G401.6 (cell line): Measurements from ENCODE around the gene HDDC3.

Experiments used
- FAIRE-seq: peaks from 2 replicates; lab custom pipeline; 2012; peaks lifted over from hg19 to GRCh38; lab: Jason Lieb, UNC

HDDC3 gene, protein sequence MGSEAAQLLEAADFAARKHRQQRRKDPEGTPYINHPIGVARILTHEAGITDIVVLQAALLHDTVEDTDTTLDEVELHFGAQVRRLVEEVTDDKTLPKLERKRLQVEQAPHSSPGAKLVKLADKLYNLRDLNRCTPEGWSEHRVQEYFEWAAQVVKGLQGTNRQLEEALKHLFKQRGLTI

GRCh38 chr15:90931828-90932659, at the start of gene HDDC3:
HDDC3 (minus strand) TSS chr15:90932549; CDS start chr15:90932540, 9 bp downstream.
- no peak for FAIRE-seq

- FAIRE-seq, result no peak
Measured at GRCh38 chr15:90982135-90982534, 49.8 kb upstream of the HDDC3 start.

DNA sequence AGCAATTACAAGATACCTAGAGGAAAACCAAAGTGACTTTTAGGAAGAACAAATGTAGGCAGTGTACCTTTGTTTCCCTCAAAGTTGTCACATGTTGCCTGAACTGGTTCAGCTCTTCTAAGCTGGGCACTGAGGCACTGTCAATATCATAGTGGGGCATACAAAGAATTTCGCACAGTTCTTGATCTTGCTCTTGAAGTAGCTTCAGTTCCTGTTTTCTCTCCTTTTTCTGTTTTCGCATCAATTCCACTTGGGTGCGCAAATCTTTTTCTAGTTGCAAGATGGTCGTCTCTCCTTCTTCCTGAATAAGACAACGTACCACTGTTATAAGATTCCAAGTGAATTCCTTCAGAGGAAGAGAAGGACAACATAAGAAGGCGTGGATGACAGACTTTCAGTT, 49.3 kb upstream of the HDDC3 start:
- FAIRE-seq, result no peak

DNA sequence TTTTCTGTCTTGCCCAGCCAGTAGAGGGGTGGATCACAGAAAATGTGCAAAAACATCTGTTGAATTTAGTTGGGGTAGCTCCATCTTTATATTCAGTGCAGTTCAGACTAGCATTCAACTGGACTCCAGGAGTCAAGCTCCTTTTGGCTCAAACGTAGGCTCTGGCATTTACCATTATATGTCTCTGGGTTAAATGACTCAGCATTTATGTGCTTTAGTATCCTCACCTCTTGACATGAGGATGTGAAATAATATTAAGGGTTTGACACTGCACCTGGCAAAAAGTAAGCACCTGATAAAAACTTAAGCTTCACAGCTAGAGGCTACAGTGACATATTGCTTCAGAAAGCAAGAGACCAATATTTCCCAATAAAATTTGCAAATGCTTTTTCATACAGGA, 47.2 kb upstream of the HDDC3 start:
- FAIRE-seq, result no peak

- no peak for FAIRE-seq
Measured at GRCh38 chr15:90974216-90974615, 41.9 kb upstream of the HDDC3 start.

GRCh38 chr15:90972133-90972532, 39.8 kb upstream of the HDDC3 start:
- FAIRE-seq, result no peak

GRCh38 chr15:90970274-90970673, 37.9 kb upstream of the HDDC3 start:
- FAIRE-seq, result no peak

GRCh38 chr15:90968434-90968833, 36.1 kb upstream of the HDDC3 start:
- no peak for FAIRE-seq

DNA sequence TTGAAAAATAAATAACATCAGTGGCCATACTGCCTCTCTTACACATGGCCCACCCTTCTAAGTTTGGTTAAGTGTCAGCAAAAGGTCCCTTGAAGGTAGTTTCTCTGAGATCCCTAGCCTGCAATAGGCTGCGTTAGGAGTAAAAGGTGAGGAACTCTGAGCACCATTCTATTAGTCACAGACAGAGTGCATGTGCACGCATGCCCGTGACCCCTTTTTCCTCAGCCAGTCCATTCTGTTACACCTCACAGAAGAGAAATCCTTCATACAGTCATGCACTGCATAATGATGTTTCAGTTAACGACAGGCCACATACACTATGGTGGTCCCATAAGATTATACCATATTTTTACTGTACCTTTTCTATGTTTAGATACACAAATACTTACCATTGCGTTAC, 34.9 kb upstream of the HDDC3 start:
- no peak for FAIRE-seq

GRCh38 chr15:90966262-90966661, 33.9 kb upstream of the HDDC3 start:
- no peak for FAIRE-seq

- no peak for FAIRE-seq
Measured at GRCh38 chr15:90962021-90962420, 29.7 kb upstream of the HDDC3 start.

GRCh38 chr15:90960298-90961091, 28.1 kb upstream of the HDDC3 start:
- FAIRE-seq, result no peak

DNA sequence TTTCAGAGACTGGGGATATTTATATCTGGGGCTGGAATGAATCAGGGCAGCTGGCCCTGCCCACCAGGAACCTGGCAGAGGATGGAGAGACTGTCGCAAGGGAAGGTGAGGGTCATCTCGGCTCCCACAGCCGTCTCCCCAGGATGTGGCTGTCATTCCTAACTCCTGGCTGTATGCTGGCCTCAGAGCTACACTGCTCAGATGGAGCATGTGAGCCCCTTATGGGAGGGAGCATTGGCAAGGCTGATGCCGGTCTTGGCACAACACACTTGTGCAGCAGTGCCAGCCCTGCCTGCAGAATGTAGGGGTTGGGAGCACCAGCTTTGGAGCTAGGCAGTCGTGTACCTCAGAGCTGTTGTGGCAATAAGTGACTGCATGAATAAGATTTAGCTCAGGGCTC, 27.5 kb upstream of the HDDC3 start:
- FAIRE-seq, result no peak

DNA sequence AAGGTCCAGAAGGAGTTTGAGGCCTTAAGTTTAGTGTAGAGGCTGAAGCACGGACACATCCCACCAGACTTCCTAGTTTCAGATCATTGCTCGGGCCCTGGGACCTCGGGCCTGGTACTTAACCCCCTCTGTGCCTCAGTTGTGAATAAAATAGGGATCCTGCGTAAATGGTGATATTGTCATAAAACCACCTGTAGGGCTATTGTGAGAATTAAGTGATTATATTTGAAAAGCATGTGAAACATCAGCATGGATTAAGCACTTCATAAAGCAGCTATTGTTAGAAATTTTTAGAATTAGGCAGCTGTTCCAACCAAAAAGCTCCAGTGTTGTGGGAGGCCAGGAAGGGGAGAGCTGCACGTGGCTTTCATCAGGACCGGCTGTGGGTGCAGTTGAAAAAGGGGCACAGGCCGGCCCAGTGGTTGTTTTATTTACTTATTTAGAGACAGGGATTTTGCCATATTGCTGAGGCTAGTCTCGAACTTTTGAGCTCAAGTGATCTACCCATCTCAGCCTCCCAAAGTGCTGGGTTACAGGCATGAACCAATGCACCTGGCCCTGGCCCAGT, 26.8 kb upstream of the HDDC3 start:
- no peak for FAIRE-seq

DNA sequence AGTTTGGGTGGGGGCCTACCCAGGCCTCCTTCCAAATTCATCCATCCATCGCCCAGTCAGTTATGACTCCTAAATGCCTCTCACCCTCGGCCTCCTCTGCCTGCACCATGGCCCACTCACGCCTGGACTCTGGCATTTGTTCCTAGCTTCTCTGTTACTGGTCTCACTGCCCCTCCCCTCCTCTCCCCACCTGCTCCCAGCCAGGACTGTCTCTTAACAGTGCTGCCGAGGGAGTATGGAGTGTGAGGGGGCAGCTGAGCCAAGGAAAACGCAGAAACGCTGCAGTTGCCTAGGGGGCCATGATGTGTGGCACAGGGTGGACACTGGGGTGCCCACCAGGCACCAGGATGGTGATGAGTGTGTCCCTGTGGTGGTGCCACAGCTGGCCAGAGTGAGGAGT, 25.4 kb upstream of the HDDC3 start:
- FAIRE-seq, result no peak

DNA sequence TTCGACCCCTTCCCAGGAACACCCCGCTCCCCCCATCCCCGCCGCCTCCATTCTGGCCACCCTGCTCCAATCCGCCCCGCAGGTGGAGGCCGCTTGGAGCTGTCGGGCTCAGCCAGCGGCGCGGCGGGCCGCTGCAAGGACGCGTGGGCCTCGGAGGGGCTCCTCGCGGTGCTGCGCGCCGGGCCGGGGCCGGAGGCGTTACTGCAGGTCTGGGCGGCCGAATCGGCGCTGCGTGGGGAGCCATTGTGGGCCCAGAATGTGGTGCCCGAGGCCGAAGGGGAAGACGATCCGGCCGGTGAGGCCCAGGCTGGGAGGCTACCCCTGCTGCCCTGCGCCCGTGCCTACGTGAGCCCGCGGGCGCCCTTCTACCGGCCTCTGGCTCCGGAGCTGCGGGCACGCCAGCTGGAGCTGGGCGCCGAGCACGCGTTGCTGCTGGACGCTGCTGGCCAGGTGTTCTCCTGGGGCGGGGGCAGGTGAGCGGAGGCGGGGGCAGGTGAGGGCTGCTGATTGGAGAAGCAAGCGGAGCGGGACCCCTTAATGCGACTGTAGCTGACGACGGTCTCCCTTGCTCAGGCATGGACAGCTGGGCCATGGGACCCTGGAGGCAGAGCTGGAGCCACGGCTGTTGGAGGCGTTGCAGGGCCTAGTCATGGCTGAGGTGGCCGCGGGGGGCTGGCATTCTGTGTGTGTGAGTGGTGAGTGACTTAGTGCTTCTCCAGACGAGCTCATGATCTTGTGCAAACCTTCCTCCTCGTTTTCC, 24.9 kb upstream of the HDDC3 start:
- no peak for FAIRE-seq

DNA sequence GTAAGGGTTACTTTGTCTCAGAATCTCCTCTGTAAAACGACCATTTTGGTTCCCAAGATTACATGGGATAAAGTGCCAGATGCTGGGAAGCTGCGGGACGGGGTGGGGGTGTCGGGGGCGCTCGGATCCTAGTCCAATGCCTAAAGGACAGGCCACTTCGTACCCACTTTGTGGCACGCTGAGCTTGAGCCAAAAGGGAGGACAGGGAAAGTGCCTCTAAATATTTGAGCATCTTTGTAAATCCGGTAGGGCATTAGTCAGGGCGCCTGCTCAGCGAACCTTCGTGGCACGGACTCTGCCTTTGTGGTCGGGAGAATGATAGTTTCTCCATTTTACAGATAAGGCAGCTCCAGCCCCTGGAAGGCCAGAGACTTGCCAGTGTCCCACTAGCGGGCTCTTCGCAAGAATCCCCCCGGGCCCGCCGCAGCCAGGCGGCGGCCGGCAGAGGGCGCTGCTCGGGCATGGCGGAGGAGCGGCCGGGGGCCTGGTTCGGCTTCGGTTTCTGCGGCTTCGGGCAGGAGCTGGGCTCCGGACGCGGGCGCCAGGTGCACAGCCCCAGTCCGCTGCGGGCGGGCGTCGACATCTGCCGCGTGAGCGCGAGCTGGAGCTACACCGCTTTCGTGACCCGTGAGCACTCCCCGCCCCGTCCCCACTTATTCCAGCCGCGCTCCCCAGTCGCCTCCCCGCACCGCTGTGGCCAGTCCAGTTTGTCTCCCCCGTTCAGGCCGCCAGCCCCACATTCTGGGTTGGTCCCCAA, 24.1 kb upstream of the HDDC3 start:
- no peak for FAIRE-seq

DNA sequence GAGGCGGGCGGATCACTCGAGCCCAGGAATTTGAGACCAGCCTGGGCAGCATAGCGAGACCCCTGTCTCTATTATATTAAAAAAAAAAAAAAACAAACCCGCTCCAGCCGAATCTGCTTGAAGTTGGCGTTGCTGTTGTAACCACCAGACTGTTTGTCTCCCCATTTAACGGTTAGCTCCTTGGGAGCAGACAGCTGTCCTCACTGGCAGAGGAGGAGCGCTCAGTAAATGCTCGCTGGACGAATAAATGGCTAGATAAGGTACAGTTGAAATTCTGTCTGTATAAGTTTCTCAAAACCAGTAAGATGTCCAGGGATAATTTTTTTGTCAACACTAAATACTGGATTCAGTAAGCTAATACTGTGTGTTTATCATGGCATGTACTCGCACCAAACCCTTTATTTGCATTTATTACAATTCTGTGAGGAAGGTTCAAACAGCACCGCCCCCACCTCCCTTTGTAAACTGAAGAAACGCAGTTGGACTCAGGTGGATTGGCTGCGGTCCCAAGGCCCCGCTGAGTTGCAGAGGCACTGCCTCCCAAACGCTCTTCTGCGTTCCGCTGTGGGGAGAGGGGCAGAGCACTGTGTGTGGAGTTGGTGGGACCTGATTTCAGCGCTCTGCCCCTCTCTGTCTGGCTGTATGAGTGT, 23.4 kb upstream of the HDDC3 start:
- no peak for FAIRE-seq

DNA sequence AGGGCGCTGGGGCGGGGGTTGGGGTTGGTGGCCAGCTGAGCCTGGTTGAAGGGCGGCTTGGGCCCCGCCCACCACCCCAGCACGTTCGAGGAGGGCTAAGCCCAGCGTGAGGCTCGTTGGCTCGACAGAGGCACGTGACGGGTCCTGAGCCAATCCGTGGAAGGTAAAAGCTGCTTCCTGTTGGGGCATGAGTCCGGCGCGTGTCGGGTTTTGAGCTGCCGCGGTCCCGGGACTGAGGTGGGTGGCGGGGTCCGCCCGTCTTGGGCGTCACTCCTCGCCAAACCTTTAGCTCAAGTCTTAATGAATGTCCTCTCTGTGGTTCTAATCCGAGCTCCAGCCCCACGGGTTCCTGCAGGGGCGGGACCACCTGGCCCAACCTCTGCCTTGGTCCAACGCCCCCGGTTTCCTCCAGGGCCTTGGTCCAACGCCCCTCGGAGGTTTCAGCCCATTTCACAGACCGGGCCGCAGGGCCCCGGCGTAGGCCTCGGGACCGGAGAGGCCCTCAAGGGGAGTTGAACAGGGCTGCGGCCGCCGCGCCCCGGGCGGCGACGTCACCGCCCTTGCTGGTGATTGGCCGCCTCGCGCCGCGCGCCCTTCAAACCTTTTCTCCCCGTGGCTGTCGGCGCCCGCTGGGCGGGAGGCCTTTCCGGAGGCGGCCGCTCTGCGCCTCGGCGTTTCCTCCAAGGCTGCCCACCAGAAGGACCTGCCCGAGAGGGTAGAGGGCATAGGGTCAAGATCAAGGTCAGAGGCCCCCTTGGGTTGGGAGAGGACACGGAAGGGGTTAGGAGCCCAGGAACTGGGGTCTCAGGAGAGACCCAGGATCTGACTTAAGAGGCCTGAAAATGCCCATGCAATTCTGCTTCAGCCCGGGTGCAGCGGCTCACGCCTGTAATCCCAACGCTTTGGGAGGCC, 22.6 kb upstream of the HDDC3 start, which contains the start of gene RCCD1:
RCCD1 (plus strand) TSS at position 173 of the 912 bp plus-strand sequence. CDS start 1,851 bp downstream, outside the sequence.
- no peak for FAIRE-seq
